Caco-2 (cell line): ENCODE measurements around the gene KCNK13. TPM values are rescaled to one million over a fixed set of nuclear protein-coding genes. Genes with fewer than 3 reads are reported as not detected.

Experiments
- BruUV-seq: library from RNA; stranded (reverse); fragments of 400-500 nt; replicated peaks from 2 replicates; lab custom pipeline; 2021; lab: Mats Ljungman, UMichigan
- CTCF ChIA-PET: fragments of 300-600 bp; sonication (Branson Sonifier 250); formaldehyde crosslinking; loops from one replicate; lab custom pipeline; 2022; ENCODE audit warnings: antibody characterized with exemption; lab: Charles Lee
- POLR2A ChIA-PET: fragments of 300-600 bp; sonication (Branson Sonifier 250); formaldehyde crosslinking; loops from one replicate; lab custom pipeline; 2022; ENCODE audit warnings: antibody characterized with exemption; lab: Charles Lee
- DNase-seq, 2 experiments: peaks; one replicate each; pipeline versions ENCODE4 v3.0.0 to v3.0.0-alpha.2; 2020 to 2022
- H3K27me3 ChIP-seq: replicated peaks from 2 replicates; pipeline ENCODE4 v1.6.0; 2011; ENCODE audit warnings: low read length; ENCODE audit not compliant: control insufficient read depth, insufficient read depth
- H3K36me3 ChIP-seq: 2 replicates; pipeline ENCODE4 v1.5.1; 2011; ENCODE audit warnings: low read length; ENCODE audit not compliant: control insufficient read depth, insufficient read depth
- H3K4me1 ChIP-seq: fragments of 250-450 bp; sonication (Bioruptor Pico); 2 replicates; pipeline ENCODE4 v1.5.1; 2020; ENCODE audit warnings: mild to moderate bottlenecking
- H3K4me3 ChIP-seq: 2 replicates; pipeline ENCODE4 v1.5.1; 2011; ENCODE audit warnings: low read depth, mild to moderate bottlenecking, control low read depth, low read length
- H3K9me3 ChIP-seq: fragments of 250-450 bp; sonication (Bioruptor Pico); 2 replicates; pipeline ENCODE4 v1.5.1; 2020; ENCODE audit warnings: mild to moderate bottlenecking, moderate library complexity
- H3K27ac Mint-ChIP-seq: one replicate; pipeline ENCODE4 v1.8.0; 2022; ENCODE audit warnings: mixed read lengths; ENCODE audit not compliant: unreplicated experiment
- H3K27me3 Mint-ChIP-seq: one replicate; pipeline ENCODE4 v1.8.0; 2022; ENCODE audit warnings: mixed read lengths; ENCODE audit not compliant: insufficient read depth, unreplicated experiment
- H3K36me3 Mint-ChIP-seq: one replicate; pipeline ENCODE4 v1.8.0; 2022; ENCODE audit warnings: mild to moderate bottlenecking, mixed read lengths; ENCODE audit not compliant: insufficient read depth, unreplicated experiment
- H3K4me1 Mint-ChIP-seq: one replicate; pipeline ENCODE4 v1.8.0; 2022; ENCODE audit warnings: low read depth, mixed read lengths; ENCODE audit not compliant: unreplicated experiment
- H3K4me3 Mint-ChIP-seq: one replicate; pipeline ENCODE4 v1.8.0; 2022; ENCODE audit warnings: mild to moderate bottlenecking, moderate library complexity, mixed read lengths; ENCODE audit not compliant: unreplicated experiment
- H3K9me3 Mint-ChIP-seq: one replicate; pipeline ENCODE4 v1.8.0; 2022; ENCODE audit warnings: mixed read lengths; ENCODE audit not compliant: unreplicated experiment
- CTCF ChIP-seq, 2 experiments: fragments of 200-600 bp in 1 of 2; IDR thresholded peaks; 1 replicate in 1 of 2; 2 replicates in 1 of 2; pipeline versions ENCODE4 v1.5.1 to v1.8.0; 2011 to 2022; ENCODE audit warnings: antibody characterized with exemption in 1 of 2, control low read depth in 1 of 2, inconsistent platforms in 1 of 2, low read depth in 1 of 2, low read length in 1 of 2, mild to moderate bottlenecking in 1 of 2, moderate library complexity in 1 of 2; ENCODE audit not compliant: insufficient read depth in 1 of 2, severe bottlenecking in 1 of 2, unreplicated experiment in 1 of 2
- intact Hi-C: fragments of 100-400 bp; cut with micrococcal nuclease; formaldehyde crosslinking; loops from one replicate; pipeline ENCODE4 v1.10.0; 2022; ENCODE audit not compliant: unreplicated experiment
- total RNA-seq: library from RNA; stranded (reverse); gene quantifications from 2 replicates; pipeline ENCODE4 v1.2.3, GENCODE V29; 2022

The KCNK13 gene
- total RNA-seq, 1 experiment from 2014 or later: not detected

GRCh38 chr14:90109858-90110257 lies 48.1 kb downstream of the KCNK13 start:
- Histone ChIP-seq H3K9me3 (no peaks in the 10 kb centered on the region), H3K4me3 (no peak overlapping the region), H3K4me1 (no peaks in the 10 kb centered on the region), H3K36me3 (no peaks in the 10 kb centered on the region), H3K27me3 (no peaks in the 10 kb centered on the region; the same call in 1 of the 2 replicates)
- ChIA-PET CTCF (interaction anchor here (0.6 kb wide), 1 partner anchor 37 kb away, joined by 3 read pairs; no protein-coding TSS in a partner anchor), POLR2A (no interaction called here)
- peak in 1 of 2 experiments; percentile 21 for DNase-seq
- no peaks in the 10 kb centered on the region for H3K4me1 Mint-ChIP-seq
- intact Hi-C loops: no loop called here
- BruUV-seq: no TSS peak
- H3K4me3 Mint-ChIP-seq: no peak overlapping the region
- TF ChIP-seq CTCF (IDR thresholded peaks at IDR 0.05; ENCODE audit: insufficient read depth in 1 of 2, low read depth in 1 of 2, low read length in 1 of 2, severe bottlenecking in 1 of 2, unreplicated experiment in 1 of 2): peak; percentile 21 to 23
- H3K36me3 Mint-ChIP-seq: no peaks in the 10 kb centered on the region
- H3K27me3 Mint-ChIP-seq: peaks cover 7% of the 10 kb centered on the region
- no peaks in the 10 kb centered on the region for H3K9me3 Mint-ChIP-seq
- H3K27ac Mint-ChIP-seq: no peak overlapping the region

GRCh38 chr14:90111895-90112534 lies 50.2 kb downstream of the KCNK13 start:
- Mint-ChIP-seq H3K9me3 (no peaks in the 10 kb centered on the region), H3K36me3 (no peaks in the 10 kb centered on the region), H3K4me3 (no peak overlapping the region), H3K4me1 (no peaks in the 10 kb centered on the region), H3K27me3 (peaks cover 7% of the 10 kb centered on the region), H3K27ac (no peak overlapping the region)
- no peak for DNase-seq
- no peak for TF ChIP-seq CTCF (IDR thresholded peaks at IDR 0.05; ENCODE audit: insufficient read depth in 1 of 2, low read depth in 1 of 2, low read length in 1 of 2, severe bottlenecking in 1 of 2, unreplicated experiment in 1 of 2)
- Histone ChIP-seq H3K36me3 (no peaks in the 10 kb centered on the region), H3K4me3 (no peak overlapping the region), H3K9me3 (no peaks in the 10 kb centered on the region), H3K4me1 (no peaks in the 10 kb centered on the region), H3K27me3 (no peaks in the 10 kb centered on the region; the same call in 1 of the 2 replicates)
- intact Hi-C loops: no loop called here
- ChIA-PET CTCF (no interaction called here), POLR2A (no interaction called here)
- BruUV-seq: no TSS peak

GRCh38 chr14:90114554-90114953 lies 52.8 kb downstream of the KCNK13 start:
- TF ChIP-seq CTCF (IDR thresholded peaks at IDR 0.05; ENCODE audit: insufficient read depth in 1 of 2, low read depth in 1 of 2, low read length in 1 of 2, severe bottlenecking in 1 of 2, unreplicated experiment in 1 of 2): peak in 1 of 2 experiments; percentile 36
- Histone ChIP-seq H3K4me1 (no peaks in the 10 kb centered on the region), H3K4me3 (no peak overlapping the region), H3K27me3 (no peaks in the 10 kb centered on the region; the same call in 1 of the 2 replicates), H3K36me3 (no peaks in the 10 kb centered on the region), H3K9me3 (no peaks in the 10 kb centered on the region)
- CTCF ChIA-PET: no interaction called here
- H3K4me3 Mint-ChIP-seq: no peak overlapping the region
- H3K36me3 Mint-ChIP-seq: no peaks in the 10 kb centered on the region
- BruUV-seq: no TSS peak
- peaks cover 9% of the 10 kb centered on the region for H3K27me3 Mint-ChIP-seq
- peak; percentile 19 to 42 for DNase-seq
- POLR2A ChIA-PET: no interaction called here
- intact Hi-C loops: loop anchor here (1.0 to 2.0 kb wide), 2 partner anchors 70 to 121 kb away; no protein-coding TSS in a partner anchor
- H3K27ac Mint-ChIP-seq: no peak overlapping the region
- H3K9me3 Mint-ChIP-seq: no peaks in the 10 kb centered on the region
- no peaks in the 10 kb centered on the region for H3K4me1 Mint-ChIP-seq
